H1 (cell line): Measurements from ENCODE around the gene MPRIP. TPM values are rescaled to one million over a fixed set of nuclear protein-coding genes. Genes with fewer than 3 reads are reported as not detected.

Experiments
- CTCF ChIA-PET: fragments of 300-600 bp; sonication (Branson Sonifier 250); formaldehyde crosslinking; loops from one replicate; lab custom pipeline; 2021; ENCODE audit not compliant: partially characterized antibody; lab: Charles Lee
- POLR2A ChIA-PET: fragments of 300-600 bp; sonication (Branson Sonifier 250); formaldehyde crosslinking; loops from one replicate; lab custom pipeline; 2021; ENCODE audit warnings: inconsistent platforms; ENCODE audit not compliant: partially characterized antibody; lab: Charles Lee
- DNase-seq, 2 experiments: peaks; one replicate each; pipeline versions ENCODE4 v3.0.0 to v3.0.0-alpha.2; 2010 to 2022; ENCODE audit warnings: low spot score in 2 of 2, low read depth in 1 of 2, mixed read lengths in 1 of 2
- FAIRE-seq: peaks from 2 replicates; lab custom pipeline; 2011; peaks lifted over from hg19 to GRCh38; lab: Jason Lieb, UNC
- H2AFZ ChIP-seq: 2 replicates; pipeline ENCODE4 v1.8.1; 2012; ENCODE audit warnings: low read length, inconsistent platforms
- H2AK5ac ChIP-seq: 2 replicates; pipeline ENCODE4 v1.6.1; 2013; ENCODE audit warnings: low read depth, low read length
- H2BK120ac ChIP-seq: replicated peaks from 2 replicates; pipeline ENCODE3; 2013; ENCODE audit warnings: low read depth, low read length, inconsistent platforms
- H2BK12ac ChIP-seq: 2 replicates; pipeline ENCODE4 v1.6.1; 2013; ENCODE audit warnings: low read depth, low read length
- H2BK15ac ChIP-seq: 2 replicates; pipeline ENCODE4 v1.6.1; 2013; ENCODE audit warnings: low read length
- H2BK20ac ChIP-seq: 2 replicates; pipeline ENCODE4 v1.6.1; 2013; ENCODE audit warnings: low read length
- H2BK5ac ChIP-seq: 2 replicates; pipeline ENCODE4 v1.6.1; 2013; ENCODE audit warnings: low read depth, low read length
- H3K14ac ChIP-seq: 2 replicates; pipeline ENCODE4 v1.6.1; 2013; ENCODE audit warnings: inconsistent platforms; ENCODE audit not compliant: insufficient read length
- H3K18ac ChIP-seq: 2 replicates; pipeline ENCODE4 v1.6.1; 2013; ENCODE audit warnings: low read length; ENCODE audit errors: extremely low read depth
- H3K23ac ChIP-seq: 2 replicates; pipeline ENCODE4 v1.6.1; 2013; ENCODE audit warnings: inconsistent platforms; ENCODE audit not compliant: insufficient read length
- H3K23me2 ChIP-seq: 2 replicates; pipeline ENCODE4 v1.6.1; 2013; ENCODE audit warnings: low read depth, low read length
- H3K27ac ChIP-seq: 2 replicates; pipeline ENCODE4 v1.6.1; 2011; ENCODE audit warnings: low read depth, low read length, inconsistent platforms
- H3K27me3 ChIP-seq, 4 experiments: replicated peaks in 1 of 4; 1 replicate in 1 of 4; 2 replicates in 3 of 4; pipeline versions ENCODE4 v1.6.1 to v1.8.1; 2011 to 2013; ENCODE audit warnings: low read length in 3 of 4, mild to moderate bottlenecking in 3 of 4, inconsistent platforms in 2 of 4, mixed read lengths in 2 of 4, moderate library complexity in 1 of 4; ENCODE audit not compliant: control insufficient read depth in 3 of 4, insufficient read depth in 3 of 4; ENCODE audit errors: extremely low read depth in 1 of 4
- H3K36me3 ChIP-seq, 4 experiments: 2 replicates each; pipeline versions ENCODE4 v1.6.1 to v1.8.1; 2011 to 2013; ENCODE audit warnings: mild to moderate bottlenecking in 4 of 4, low read length in 3 of 4, moderate library complexity in 2 of 4, control low read depth in 1 of 4, inconsistent platforms in 1 of 4; ENCODE audit not compliant: insufficient read depth in 4 of 4, control insufficient read depth in 2 of 4
- H3K4ac ChIP-seq: replicated peaks from 2 replicates; pipeline ENCODE3; 2013; ENCODE audit warnings: low read length, low read depth, mixed read lengths, inconsistent platforms; ENCODE audit not compliant: insufficient read length
- H3K4me1 ChIP-seq, 4 experiments: replicated peaks in 1 of 4; 1 replicate in 1 of 4; 2 replicates in 3 of 4; pipeline versions ENCODE4 v1.6.1 to v1.8.1; 2011 to 2013; ENCODE audit warnings: low read length in 3 of 4, inconsistent platforms in 2 of 4, mixed read lengths in 1 of 4; ENCODE audit not compliant: insufficient read depth in 4 of 4, control insufficient read depth in 3 of 4
- H3K4me2 ChIP-seq, 2 experiments: 2 replicates each; pipeline versions ENCODE4 v1.6.1 to v1.8.1; 2011 to 2013; ENCODE audit warnings: low read depth in 2 of 2, low read length in 2 of 2, control low read depth in 1 of 2, inconsistent platforms in 1 of 2, mild to moderate bottlenecking in 1 of 2; ENCODE audit not compliant: insufficient read depth in 1 of 2
- H3K4me3 ChIP-seq, 4 experiments: fragments of 200-600, 300-600 bp in 1 of 4; sonication (generic), shearing (Covaris generic), sonication (Bioruptor Twin) in 1 of 4; 2 replicates each; pipeline versions ENCODE4 v1.5.1 to v1.8.1; 2011 to 2016; ENCODE audit warnings: low read length in 4 of 4, low read depth in 3 of 4, control low read depth in 2 of 4, inconsistent platforms in 2 of 4, mild to moderate bottlenecking in 2 of 4, mixed read lengths in 1 of 4, moderate library complexity in 1 of 4; ENCODE audit not compliant: insufficient read depth in 2 of 4; ENCODE audit errors: extremely low read depth in 1 of 4
- H3K56ac ChIP-seq: replicated peaks from 2 replicates; pipeline ENCODE3; 2013; ENCODE audit warnings: low read depth, mild to moderate bottlenecking, mixed read lengths, low read length, inconsistent platforms; ENCODE audit not compliant: insufficient read length
- H3K79me1 ChIP-seq: 2 replicates; pipeline ENCODE4 v1.6.1; 2013; ENCODE audit warnings: low read depth, low read length, control low read depth
- H3K79me2 ChIP-seq, 2 experiments: 2 replicates each; pipeline versions ENCODE4 v1.6.1 to v1.8.1; 2012 to 2013; ENCODE audit warnings: low read length in 2 of 2, mild to moderate bottlenecking in 2 of 2, inconsistent platforms in 1 of 2; ENCODE audit not compliant: insufficient read depth in 2 of 2, control insufficient read depth in 1 of 2
- H3K9ac ChIP-seq, 4 experiments: replicated peaks in 1 of 4; 1 replicate in 1 of 4; 2 replicates in 3 of 4; pipeline versions ENCODE4 v1.6.1 to v1.8.1; 2011 to 2013; ENCODE audit warnings: low read depth in 3 of 4, low read length in 3 of 4, control low read depth in 2 of 4, mild to moderate bottlenecking in 2 of 4, moderate library complexity in 2 of 4, inconsistent platforms in 1 of 4; ENCODE audit errors: extremely low read depth in 1 of 4
- H3K9me3 ChIP-seq, 2 experiments: 2 replicates each; pipeline versions ENCODE4 v1.6.1 to v1.8.1; 2012 to 2013; ENCODE audit warnings: mild to moderate bottlenecking in 2 of 2, moderate library complexity in 2 of 2, control low read depth in 1 of 2, inconsistent platforms in 1 of 2, low read depth in 1 of 2, low read length in 1 of 2, mixed read lengths in 1 of 2; ENCODE audit not compliant: insufficient read depth in 2 of 2
- H4K20me1 ChIP-seq, 2 experiments: replicated peaks in 1 of 2; 2 replicates each; pipeline versions ENCODE3 to v1.8.1; 2011 to 2013; ENCODE audit warnings: inconsistent platforms in 2 of 2, low read length in 2 of 2, mild to moderate bottlenecking in 1 of 2; ENCODE audit not compliant: insufficient read depth in 2 of 2, control insufficient read depth in 1 of 2
- H4K5ac ChIP-seq: 2 replicates; pipeline ENCODE4 v1.6.1; 2013; ENCODE audit warnings: low read length, low read depth, mixed read lengths, inconsistent platforms; ENCODE audit not compliant: insufficient read length
- H4K8ac ChIP-seq: 2 replicates; pipeline ENCODE4 v1.8.0; 2013; ENCODE audit warnings: mild to moderate bottlenecking, moderate library complexity, low read length, inconsistent platforms; ENCODE audit not compliant: insufficient read depth; ENCODE audit errors: extremely low read depth
- H4K91ac ChIP-seq: replicated peaks from 2 replicates; pipeline ENCODE3; 2013; ENCODE audit warnings: low read length, mixed read lengths, inconsistent platforms; ENCODE audit not compliant: insufficient read length
- ASH2L ChIP-seq: fragments of 200-600, 300-600 bp; sonication (generic); IDR thresholded peaks from one replicate; pipeline ENCODE4 v1.7.1; 2017; ENCODE audit warnings: low read length
- CBX8 ChIP-seq: fragments of 300-800, 300-1000 bp; sonication (generic); IDR thresholded peaks from 2 replicates; pipeline ENCODE4 v1.7.1; 2016; ENCODE audit warnings: low read depth, low read length, borderline replicate concordance
- MAFK ChIP-seq: IDR thresholded peaks from 2 replicates; pipeline ENCODE4 v1.6.1; 2012; ENCODE audit warnings: low read depth, mild to moderate bottlenecking, improper control_type of control experiment, low read length
- NANOG ChIP-seq: IDR thresholded peaks from 2 replicates; pipeline ENCODE4 v1.6.1; 2011; ENCODE audit warnings: low read length, low read depth, mild to moderate bottlenecking, inconsistent platforms; ENCODE audit not compliant: insufficient read depth, poor library complexity, severe bottlenecking
- NRF1 ChIP-seq: IDR thresholded peaks from 2 replicates; pipeline ENCODE4 v1.6.1; 2011; ENCODE audit warnings: mild to moderate bottlenecking, low read depth, low read length, improper control_type of control experiment
- PHF8 ChIP-seq: fragments of 200-600 bp; sonication (generic); conservative IDR thresholded peaks from 2 replicates; pipeline ENCODE4 v1.7.1; 2012; ENCODE audit warnings: low read depth, mild to moderate bottlenecking, inconsistent platforms, low read length, moderate library complexity
- POLR2A ChIP-seq, 2 experiments: IDR thresholded peaks; 1 replicate in 1 of 2; 2 replicates in 1 of 2; pipeline ENCODE4 v1.6.1; 2011; ENCODE audit warnings: low read depth in 2 of 2, low read length in 2 of 2, mild to moderate bottlenecking in 2 of 2; ENCODE audit errors: control extremely low read depth in 1 of 2
- POLR2AphosphoS5 ChIP-seq: IDR thresholded peaks from 2 replicates; pipeline ENCODE4 v1.6.1; 2011; ENCODE audit warnings: low read depth, low read length
- POU5F1 ChIP-seq: IDR thresholded peaks from 2 replicates; pipeline ENCODE4 v1.6.1; 2011; ENCODE audit warnings: low read depth, mild to moderate bottlenecking, low read length, moderate library complexity
- SIRT6 ChIP-seq: IDR thresholded peaks from one replicate; pipeline ENCODE4 v1.7.1; 2012; ENCODE audit warnings: low read length, inconsistent platforms
- SP1 ChIP-seq: IDR thresholded peaks from 2 replicates; pipeline ENCODE4 v1.6.1; 2011; ENCODE audit warnings: low read depth, low read length
- SRF ChIP-seq: IDR thresholded peaks from 2 replicates; pipeline ENCODE4 v1.6.1; 2011; ENCODE audit warnings: mild to moderate bottlenecking, low read depth, low read length, moderate library complexity
- TEAD4 ChIP-seq: IDR thresholded peaks from 2 replicates; pipeline ENCODE4 v1.6.1; 2012; ENCODE audit warnings: low read depth, low read length, inconsistent platforms, mixed read lengths
- WGBS, 2 experiments: shearing (Covaris generic) in 1 of 2; methylation state at CpG; one replicate each; pipeline versions ENCODE4 v1.1.6 to v1.1.7; 2013 to 2015; ENCODE audit warnings: low lambda C conversion rate in 2 of 2, mixed read lengths in 2 of 2, inconsistent platforms in 1 of 2, low coverage in 1 of 2, missing lambda C conversion rate in 1 of 2; ENCODE audit not compliant: insufficient replicate concordance in 2 of 2, insufficient coverage in 1 of 2, insufficient read length in 1 of 2; ENCODE audit errors: extremely low coverage in 1 of 2, missing lambda C conversion rate in 1 of 2; 5-methylcytosine and 5-hydroxymethylcytosine counted together
- polyA plus RNA-seq, 7 experiments: library from polyadenylated mRNA; depleted of rRNA in 3 of 7; stranded (reverse) in 5 of 7; unstranded in 2 of 7; fragments of >200 nt in 5 of 7; fragments of 200-250 nt in 2 of 7; gene quantifications; 1 replicate in 5 of 7; 2 replicates in 1 of 7; 4 replicates in 1 of 7; pipeline versions ENCODE4 v1.2.1 to v1.2.3, GENCODE V29; 2011 to 2013; ENCODE audit warnings: missing spikeins in 2 of 7, mixed read lengths in 2 of 7
- total RNA-seq: library from RNA; stranded (reverse); fragmentation: NEBNext Ultra II Directional; extraction: Animal tissue kit (Norgen Biotek cat#: 25700); gene quantifications from 2 replicates; pipeline ENCODE4 v1.2.1, GENCODE V29; 2021
- TF ChIP-seq, protein P1 (sequence below): IDR thresholded peaks from 2 replicates; pipeline ENCODE4 v1.6.1; 2012; ENCODE audit warnings: inconsistent platforms

Gene MPRIP
- total and polyA plus RNA-seq, 2 of the 8 experiments (the other 6 are each of a cell fraction or from before 2014, with no cell fraction given) = 48.6 to 146 TPM

GRCh38 chr17:17112628-17113200, 70.5 kb downstream of the MPRIP start:
- Histone ChIP-seq H3K14ac (no peak overlapping the region), H2BK15ac (no peak overlapping the region), H3K18ac (no peak overlapping the region), H3K9ac (no peak overlapping the region), H4K5ac (no peak overlapping the region), H3K56ac (no peak overlapping the region), H4K91ac (no peak overlapping the region), H3K23ac (no peak overlapping the region), H3K79me1 (peaks cover 30% of the 10 kb centered on the region), H4K20me1 (peaks cover 0 to 13% of the 10 kb centered on the region in 2 experiments), H3K4me3 (no peak overlapping the region), H2BK12ac (no peak overlapping the region), H3K27ac (no peak overlapping the region), H4K8ac (no peak overlapping the region), H2AFZ (no peak overlapping the region), H3K27me3 (no peaks in the 10 kb centered on the region), H3K79me2 (peaks cover 0 to 30% of the 10 kb centered on the region in 2 experiments; a peak in 2 of 4 replicates), H3K4me2 (no peak overlapping the region), H3K9me3 (no peaks in the 10 kb centered on the region), H2BK120ac (no peak overlapping the region), H2BK5ac (no peak overlapping the region), H2AK5ac (no peak overlapping the region), H3K36me3 (no peaks in the 10 kb centered on the region), H3K23me2 (no peaks in the 10 kb centered on the region), H3K4ac (no peak overlapping the region), H2BK20ac (no peak overlapping the region), H3K4me1 (peaks cover 0 to 8% (median 3%) of the 10 kb centered on the region in 4 experiments; a peak in 4 of 7 replicates)
- no peak for FAIRE-seq
- 88% methylated on average over 10 of the region's 11 CpGs; no CpG with 5 or more reads in 1 of the 2 experiments for WGBS, 2 experiments
- POLR2A ChIA-PET = interaction anchor here (0.5 to 1.4 kb wide), 3 partner anchors 8 to 106 kb away, joined by 3 to 4 read pairs (median 3); no protein-coding TSS in a partner anchor
- DNase-seq = no peak
- CTCF ChIA-PET = interaction anchor here (0.7 to 2.2 kb wide), 9 partner anchors 9 to 34 kb away, joined by 3 to 6 read pairs (median 4); no protein-coding TSS in a partner anchor
- TF ChIP-seq POU5F1 (no peak), POLR2AphosphoS5 (no peak), SP1 (no peak), POLR2A (IDR thresholded peaks at IDR 0.05; ENCODE audit: control extremely low read depth in 1 of 2, low read depth in 2 of 2, low read length in 2 of 2) (no peak), SIRT6 (no peak), TEAD4 (no peak), NRF1 (no peak), MAFK (no peak), ASH2L (no peak), PHF8 (no peak), CBX8 (no peak), NANOG (no peak), SRF (no peak)
- TF ChIP-seq, protein P1, sequence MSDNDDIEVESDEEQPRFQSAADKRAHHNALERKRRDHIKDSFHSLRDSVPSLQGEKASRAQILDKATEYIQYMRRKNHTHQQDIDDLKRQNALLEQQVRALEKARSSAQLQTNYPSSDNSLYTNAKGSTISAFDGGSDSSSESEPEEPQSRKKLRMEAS = no peak
